ENCODE measurements around the gene NOM1.

Gene NOM1

DNA sequence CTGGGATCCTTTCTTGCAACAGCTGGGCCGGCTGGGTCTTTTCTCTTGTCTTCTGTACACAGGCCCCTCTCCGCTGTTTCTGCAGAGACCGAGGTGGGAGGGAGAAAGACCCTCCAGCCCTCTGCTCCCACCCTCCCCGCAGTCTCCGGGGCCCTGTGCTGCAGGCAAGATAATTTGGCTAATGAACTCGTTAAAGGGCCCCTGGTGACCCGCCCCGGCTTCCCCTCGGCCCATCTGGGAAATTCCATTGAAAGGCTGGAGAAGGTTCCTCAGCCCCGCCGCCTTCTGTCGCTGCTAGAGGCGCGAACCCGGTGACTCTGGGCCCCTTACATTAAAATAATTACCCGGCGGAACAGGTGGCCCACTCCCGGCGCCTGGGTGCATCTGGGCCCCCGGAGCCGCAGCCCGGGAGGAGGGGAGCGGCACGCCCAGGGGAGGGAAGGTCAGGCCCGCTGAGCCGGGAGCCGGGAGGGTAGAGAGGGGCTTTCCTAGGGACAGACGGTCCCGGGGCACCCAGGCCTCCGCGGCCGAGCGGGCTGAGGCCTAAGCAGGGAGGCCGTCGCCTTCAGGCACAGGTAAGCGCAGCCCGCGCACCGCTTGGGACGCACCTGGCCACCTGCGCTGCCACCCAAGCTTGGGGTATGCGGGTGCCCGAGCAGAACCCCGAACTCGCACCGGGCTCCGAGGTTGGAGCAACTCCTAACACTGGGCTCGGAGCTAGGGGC lies 68.3 kb downstream of the NOM1 start:
- no peak for DNase-seq

DNA sequence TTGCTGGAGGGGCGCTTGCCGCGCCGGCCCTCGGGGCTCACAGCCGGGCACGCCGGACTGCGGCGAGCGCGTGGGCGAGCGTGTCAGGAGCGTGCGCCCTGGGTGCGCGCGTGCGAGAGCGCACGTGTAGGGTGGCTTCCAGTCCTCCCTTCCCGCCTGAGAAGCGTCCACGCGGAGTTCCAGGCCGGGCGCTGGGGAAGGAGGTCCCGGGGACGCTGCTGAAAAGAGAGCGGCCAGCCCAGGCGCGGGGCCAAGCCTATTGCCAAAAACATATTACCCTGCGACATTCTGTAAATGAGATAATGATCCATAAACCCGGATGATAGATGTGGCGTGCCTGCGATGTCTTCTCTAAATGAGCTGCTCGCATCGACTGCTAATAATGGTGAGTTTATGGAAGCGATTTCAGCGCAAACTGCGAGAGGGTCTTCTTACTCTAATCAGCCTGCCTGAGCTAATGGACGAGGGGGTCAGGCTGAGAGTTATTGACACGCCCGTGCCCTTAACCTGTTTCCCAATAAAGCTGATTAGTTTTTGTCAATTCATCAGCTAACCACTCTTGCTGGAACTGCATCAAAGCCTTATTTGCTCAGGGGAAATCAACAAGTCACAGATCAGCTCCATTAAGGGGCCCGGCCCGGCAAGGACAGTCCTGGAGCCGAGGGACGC lies 69.0 kb downstream of the NOM1 start:
- DNase-seq = no peak

DNA sequence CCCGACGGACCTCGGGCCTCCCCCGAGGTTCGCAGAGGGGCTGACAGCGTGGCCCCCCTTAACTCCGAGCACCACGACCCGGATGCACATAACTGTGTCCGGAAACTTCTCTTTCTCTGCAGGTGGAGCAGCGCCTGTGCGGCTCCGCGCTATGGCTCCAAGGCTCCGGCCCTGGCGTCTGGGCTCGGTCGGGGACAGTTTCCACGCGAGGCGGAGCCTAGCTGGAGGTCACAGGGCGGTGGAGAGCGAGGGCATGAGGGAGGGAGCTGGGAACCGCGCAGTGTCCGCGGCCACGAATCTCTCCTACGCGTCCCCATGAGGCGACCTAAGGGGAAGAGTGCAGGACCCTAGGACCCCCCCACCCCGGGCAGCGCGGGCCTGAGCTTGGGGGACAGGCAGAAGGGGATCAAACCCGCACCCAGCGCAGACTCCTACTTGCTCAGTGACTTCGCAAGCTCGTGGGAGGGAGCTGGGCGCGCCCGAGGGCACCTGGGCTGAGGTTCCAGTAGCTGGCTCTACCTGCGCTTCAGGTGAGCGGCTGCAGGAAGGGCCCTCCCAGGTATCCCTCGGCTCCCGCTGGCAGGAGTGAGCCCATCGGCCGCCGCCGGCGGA lies 69.6 kb downstream of the NOM1 start:
- DNase-seq = no peak

DNA sequence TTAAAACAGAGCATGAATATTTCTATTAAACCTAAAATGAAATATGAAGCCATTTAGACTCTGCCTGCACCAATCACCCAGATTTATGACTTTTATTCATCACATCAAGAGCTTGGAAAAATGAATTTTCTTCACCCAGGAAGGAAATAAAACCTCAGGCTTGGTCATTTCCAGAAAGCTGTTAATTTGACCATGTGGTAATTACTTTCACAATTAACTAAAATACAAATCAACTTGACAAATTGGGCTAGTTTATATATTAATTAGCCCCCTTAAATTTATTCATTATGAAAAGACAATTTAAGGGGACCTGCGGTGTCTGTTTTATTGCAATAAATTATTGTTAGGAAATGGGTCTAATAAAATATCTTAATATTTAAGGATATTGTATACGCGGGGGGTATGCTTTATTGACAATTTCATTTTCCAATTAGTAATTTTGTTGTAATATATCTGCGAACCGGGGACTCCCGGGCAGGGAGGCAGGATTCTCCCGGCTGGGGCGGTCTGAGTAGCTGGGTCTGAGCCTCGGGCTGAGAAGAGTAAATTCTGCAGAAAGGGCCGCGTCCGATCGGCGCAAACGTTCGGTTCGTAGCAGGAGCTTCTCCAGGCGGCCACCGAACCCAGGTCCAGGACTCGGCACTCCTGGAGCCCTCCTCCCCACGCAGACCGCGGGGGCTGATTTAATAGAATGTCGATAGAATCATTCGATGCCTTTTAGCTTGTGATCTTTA lies 70.4 kb downstream of the NOM1 start:
- DNase-seq = no peak

DNA sequence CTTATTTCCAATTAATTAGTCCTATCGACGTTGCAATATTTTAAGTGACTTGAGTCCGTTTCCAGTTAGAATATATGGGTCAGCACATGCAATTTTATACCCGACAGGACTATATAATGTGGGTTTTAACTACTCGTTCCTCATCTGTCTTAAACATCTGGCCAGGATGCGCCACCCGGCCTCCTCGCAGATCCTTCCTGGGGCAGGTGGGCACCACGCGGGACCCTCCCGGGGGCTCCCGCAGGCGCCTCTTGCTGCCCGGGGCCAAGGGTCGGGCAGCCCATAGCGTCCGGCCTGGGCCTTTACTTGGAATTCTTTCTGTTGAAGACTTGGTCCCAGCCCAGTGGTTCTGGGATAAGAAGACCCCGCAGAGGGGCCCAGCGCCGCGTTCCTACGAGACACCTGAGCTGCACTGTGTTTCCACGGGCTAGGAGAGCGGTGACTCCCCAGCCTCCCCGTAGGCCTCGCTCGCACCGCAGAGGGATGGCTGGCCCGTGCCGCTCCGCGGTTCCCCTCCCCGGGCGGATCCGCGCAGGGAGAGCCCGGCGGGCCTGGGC lies 71.1 kb downstream of the NOM1 start:
- DNase-seq = no peak

DNA sequence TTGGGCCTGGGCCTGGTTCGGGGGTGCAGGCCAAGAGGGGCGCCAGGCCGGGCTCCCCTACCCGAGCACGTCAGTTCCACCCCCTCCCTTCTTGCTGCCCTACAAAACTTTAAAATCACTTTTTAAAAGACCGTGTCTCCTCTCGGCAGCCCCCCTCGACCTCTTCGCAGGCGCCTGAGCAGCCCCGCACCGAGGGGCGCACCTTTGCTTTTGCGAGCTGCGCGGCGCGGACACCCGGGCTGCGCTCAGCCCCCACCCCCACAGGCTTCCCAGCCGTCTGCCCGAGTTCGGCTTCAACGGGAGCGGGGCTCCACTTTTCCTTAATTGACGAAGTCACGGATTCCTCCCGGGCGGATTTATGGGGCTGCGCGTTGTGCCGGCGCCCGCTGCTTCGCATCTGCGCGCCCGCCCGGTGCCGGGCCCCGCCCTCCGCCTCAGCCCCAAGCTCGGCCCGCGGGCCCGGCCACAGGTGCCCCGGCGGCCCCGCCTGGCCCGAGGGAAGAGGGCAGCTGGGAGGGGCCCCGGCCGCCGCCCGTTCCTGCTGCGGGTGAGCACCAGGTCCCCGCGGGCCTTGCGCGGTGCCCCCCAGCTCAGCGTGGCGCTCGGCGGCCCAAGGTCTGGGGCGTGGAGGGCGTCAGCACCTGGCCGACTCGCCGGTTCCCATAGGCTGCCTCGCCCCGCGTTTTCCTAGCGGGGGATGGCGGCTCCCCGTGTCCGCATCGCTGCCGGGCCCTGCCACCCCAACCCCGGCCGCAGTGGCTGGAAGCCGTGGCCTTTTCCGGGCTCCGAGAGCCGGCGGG lies 71.8 kb downstream of the NOM1 start:
- no peak for DNase-seq

DNA sequence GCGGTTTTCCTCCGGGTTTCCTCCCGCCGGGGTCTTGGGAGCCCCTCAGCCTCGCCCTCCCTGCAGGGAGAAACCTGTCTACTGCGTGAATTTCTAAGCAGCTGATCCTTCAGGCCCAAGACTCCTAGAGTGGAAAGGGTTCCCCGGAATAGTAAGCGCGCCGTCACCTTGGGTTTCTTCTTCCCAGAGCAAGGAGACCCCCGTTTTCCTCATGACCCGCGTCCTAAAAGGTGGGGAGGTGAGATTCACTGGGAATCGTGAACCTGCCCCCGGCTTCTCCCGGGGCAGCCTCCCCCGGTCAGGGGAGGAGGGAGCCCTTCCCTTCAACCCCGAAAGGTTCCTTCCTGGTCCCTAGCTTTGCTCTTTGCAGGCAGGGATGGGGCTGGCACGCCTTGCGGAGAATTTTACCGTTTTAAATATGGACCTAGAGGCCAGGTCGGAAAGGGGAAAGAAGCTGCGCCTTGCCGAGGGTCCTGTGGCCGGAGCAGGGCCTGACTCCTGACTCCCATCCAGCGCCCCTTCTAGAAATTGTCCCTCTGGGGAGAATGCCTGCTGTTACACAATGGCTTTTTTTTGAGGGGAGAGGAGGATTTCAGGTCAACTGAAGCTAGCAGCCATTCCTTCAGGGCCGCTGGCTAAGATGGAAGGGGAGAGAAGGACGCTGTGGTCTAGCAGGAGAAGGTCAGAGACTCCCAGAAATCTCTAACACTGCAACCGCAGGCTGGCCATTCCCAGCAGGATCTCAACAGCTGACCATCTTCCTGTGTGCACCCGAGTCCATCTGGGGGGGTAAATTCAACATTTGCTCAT lies 72.6 kb downstream of the NOM1 start:
- DNase-seq = no peak
